ENCODE data around the gene CSF3.

GRCh38 chr17:39971076-39971603, 44.1 kb upstream of the CSF3 start:
- no peak for TF ChIP-seq EZH2 (IDR thresholded peaks at IDR 0.05; ENCODE audit: borderline replicate concordance, insufficient read depth, low read depth, low read length, poor library complexity, severe bottlenecking)
- no peak for TF ChIP-seq CTCF (IDR thresholded peaks at IDR 0.05)

Data from B cell (primary cell).